DND-41 (cell line): ENCODE data around the gene SDHAF3.

Experiments
- ATAC-seq: fragments of 200-7000 bp; cut with Tn5 transposase; 3 replicates; pipeline ENCODE4 v1.9.1; 2021; ENCODE audit warnings: low read depth; ENCODE audit not compliant: insufficient read depth
- DNase-seq: peaks from one replicate; pipeline ENCODE4 v3.0.0-alpha.2; 2020
- H2AFZ ChIP-seq: 2 replicates; pipeline ENCODE4 v1.6.0; 2012; ENCODE audit warnings: low read depth, low read length
- H3K27ac ChIP-seq: 2 replicates; pipeline ENCODE4 v1.5.1; 2012; ENCODE audit warnings: low read length, inconsistent platforms
- H3K27me3 ChIP-seq: fragments of 200-600 bp; sonication (generic); 2 replicates; pipeline ENCODE4 v1.6.0; 2012; ENCODE audit warnings: low read length, mild to moderate bottlenecking, inconsistent platforms; ENCODE audit not compliant: insufficient read depth, poor library complexity
- H3K36me3 ChIP-seq: 2 replicates; pipeline ENCODE4 v1.5.1; 2012; ENCODE audit warnings: low read length, inconsistent platforms; ENCODE audit not compliant: insufficient read depth
- H3K4me1 ChIP-seq: 2 replicates; pipeline ENCODE4 v1.5.1; 2012; ENCODE audit warnings: mild to moderate bottlenecking, low read length; ENCODE audit not compliant: insufficient read depth
- H3K4me2 ChIP-seq: 2 replicates; pipeline ENCODE4 v1.6.0; 2012; ENCODE audit warnings: mild to moderate bottlenecking, moderate library complexity, low read length, inconsistent platforms; ENCODE audit not compliant: insufficient read depth
- H3K4me3 ChIP-seq, 2 experiments: fragments of 200-600 bp in 1 of 2; shearing (Covaris generic) in 1 of 2; 2 replicates each; pipeline ENCODE4 v1.5.1; 2012 to 2016; ENCODE audit warnings: inconsistent platforms in 2 of 2, low read length in 2 of 2, mild to moderate bottlenecking in 2 of 2, low read depth in 1 of 2, moderate library complexity in 1 of 2
- H3K79me2 ChIP-seq: 2 replicates; pipeline ENCODE4 v1.6.0; 2012; ENCODE audit warnings: low read length, inconsistent platforms; ENCODE audit not compliant: insufficient read depth
- H3K9ac ChIP-seq: 2 replicates; pipeline ENCODE4 v1.6.0; 2012; ENCODE audit warnings: low read depth, mild to moderate bottlenecking, inconsistent platforms, low read length, moderate library complexity
- H3K9me3 ChIP-seq: 2 replicates; pipeline ENCODE4 v1.5.1; 2012; ENCODE audit warnings: low read length, moderate library complexity, mild to moderate bottlenecking, inconsistent platforms; ENCODE audit not compliant: insufficient read depth, severe bottlenecking
- H4K20me1 ChIP-seq: 2 replicates; pipeline ENCODE4 v1.6.0; 2012; ENCODE audit warnings: low read length; ENCODE audit not compliant: insufficient read depth
- EZH2 ChIP-seq: IDR thresholded peaks from 3 replicates; pipeline ENCODE4 v1.6.1; 2012; ENCODE audit warnings: borderline replicate concordance, low read depth, mild to moderate bottlenecking, moderate library complexity, low read length, inconsistent platforms; ENCODE audit not compliant: severe bottlenecking
- TF ChIP-seq, protein P1 (sequence below): IDR thresholded peaks from 2 replicates; pipeline ENCODE4 v1.5.1; 2012; ENCODE audit warnings: borderline replicate concordance, low read length, moderate library complexity, mild to moderate bottlenecking; ENCODE audit not compliant: poor library complexity, severe bottlenecking; ENCODE audit errors: extremely low read depth

The SDHAF3 gene

DNA sequence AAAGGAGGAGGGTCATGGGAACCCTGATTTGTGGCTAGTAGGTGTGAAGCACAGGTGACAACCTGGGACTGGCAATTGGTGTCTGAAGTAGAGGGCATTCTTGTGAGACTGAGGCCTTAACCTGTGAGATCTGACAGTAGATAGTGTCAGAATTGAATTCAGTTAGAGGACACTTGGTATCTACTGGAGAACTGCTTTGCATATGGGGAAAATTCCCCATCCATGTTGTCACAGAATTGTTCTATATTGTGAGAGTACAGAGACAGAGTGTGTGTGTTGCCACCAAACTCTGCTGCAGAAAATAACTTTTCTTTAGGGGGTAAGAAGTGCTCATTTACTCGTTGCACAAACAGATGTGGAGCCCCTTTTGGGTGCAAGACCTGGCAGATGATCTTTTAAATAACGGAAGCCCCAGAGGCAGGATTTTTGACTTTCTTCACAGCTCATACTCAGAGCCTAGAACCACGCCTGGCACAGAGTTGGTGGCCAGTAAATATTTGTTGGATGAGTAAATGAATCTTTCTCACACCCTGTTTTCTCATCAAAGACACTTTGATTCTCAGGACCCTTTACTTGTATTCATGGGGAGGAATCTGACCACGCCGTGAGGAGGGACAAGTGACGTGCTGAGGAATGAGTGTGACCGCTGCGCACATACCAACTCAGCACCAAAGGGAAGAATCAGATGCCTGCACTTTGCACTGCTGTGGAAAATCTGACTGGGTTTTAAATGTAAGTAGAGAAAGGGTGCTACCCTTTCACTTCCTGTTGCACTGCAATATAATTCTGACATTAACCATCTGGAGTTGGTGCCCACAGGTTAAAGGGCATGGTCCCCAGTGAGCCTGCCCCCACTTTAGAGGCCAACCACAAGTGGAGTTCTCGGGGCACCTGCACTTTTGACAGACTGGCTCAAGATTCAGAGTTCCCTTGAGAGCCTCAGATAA is 39.2 kb upstream of the SDHAF3 start:
- Histone ChIP-seq H3K4me3 (no peak overlapping the region), H3K9ac (no peak overlapping the region), H3K4me2 (no peak overlapping the region), H3K27ac (no peak overlapping the region), H2AFZ (peak overlapping the region; percentile 27; the same call in 1 of the 2 replicates), H3K9me3 (no peaks in the 10 kb centered on the region), H3K27me3 (no peaks in the 10 kb centered on the region), H3K4me1 (no peaks in the 10 kb centered on the region), H4K20me1 (no peaks in the 10 kb centered on the region), H3K79me2 (no peaks in the 10 kb centered on the region), H3K36me3 (no peaks in the 10 kb centered on the region)
- TF ChIP-seq, protein P1, sequence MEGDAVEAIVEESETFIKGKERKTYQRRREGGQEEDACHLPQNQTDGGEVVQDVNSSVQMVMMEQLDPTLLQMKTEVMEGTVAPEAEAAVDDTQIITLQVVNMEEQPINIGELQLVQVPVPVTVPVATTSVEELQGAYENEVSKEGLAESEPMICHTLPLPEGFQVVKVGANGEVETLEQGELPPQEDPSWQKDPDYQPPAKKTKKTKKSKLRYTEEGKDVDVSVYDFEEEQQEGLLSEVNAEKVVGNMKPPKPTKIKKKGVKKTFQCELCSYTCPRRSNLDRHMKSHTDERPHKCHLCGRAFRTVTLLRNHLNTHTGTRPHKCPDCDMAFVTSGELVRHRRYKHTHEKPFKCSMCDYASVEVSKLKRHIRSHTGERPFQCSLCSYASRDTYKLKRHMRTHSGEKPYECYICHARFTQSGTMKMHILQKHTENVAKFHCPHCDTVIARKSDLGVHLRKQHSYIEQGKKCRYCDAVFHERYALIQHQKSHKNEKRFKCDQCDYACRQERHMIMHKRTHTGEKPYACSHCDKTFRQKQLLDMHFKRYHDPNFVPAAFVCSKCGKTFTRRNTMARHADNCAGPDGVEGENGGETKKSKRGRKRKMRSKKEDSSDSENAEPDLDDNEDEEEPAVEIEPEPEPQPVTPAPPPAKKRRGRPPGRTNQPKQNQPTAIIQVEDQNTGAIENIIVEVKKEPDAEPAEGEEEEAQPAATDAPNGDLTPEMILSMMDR, result no peak
- TF ChIP-seq EZH2, result no peak
- ATAC-seq (no peak), DNase-seq (no peak)

DNA sequence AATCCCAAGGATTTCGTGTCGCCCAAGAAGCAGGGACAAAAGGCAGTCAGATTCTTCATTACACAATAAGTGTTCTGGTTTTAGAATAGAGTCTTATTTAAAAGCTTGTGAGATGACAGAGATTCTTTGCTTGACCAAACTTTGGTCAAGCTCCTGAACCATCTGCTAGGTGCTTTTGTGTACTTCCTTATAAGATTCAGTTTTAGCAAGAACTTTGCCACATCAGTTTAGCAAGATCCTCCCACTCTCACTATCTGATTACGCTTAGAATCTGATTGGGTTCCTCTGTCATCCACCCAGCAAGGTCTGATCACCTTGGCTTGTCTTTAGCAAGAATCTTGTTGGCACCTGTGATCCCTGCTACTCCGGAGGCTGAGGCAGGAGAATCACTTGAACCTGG is 38.2 kb upstream of the SDHAF3 start:
- no peak overlapping the region for H3K4me2 ChIP-seq
- H3K27me3 ChIP-seq, result no peaks in the 10 kb centered on the region
- no peaks in the 10 kb centered on the region for H3K36me3 ChIP-seq
- no peak for TF ChIP-seq EZH2
- TF ChIP-seq, protein P1, result no peak
- DNase-seq (no peak), ATAC-seq (no peak)
- no peak overlapping the region for H2AFZ ChIP-seq
- no peak overlapping the region for H3K27ac ChIP-seq
- no peak overlapping the region for H3K4me3 ChIP-seq
- H3K9ac ChIP-seq, result no peak overlapping the region
- no peaks in the 10 kb centered on the region for H3K9me3 ChIP-seq
- H3K79me2 ChIP-seq, result no peaks in the 10 kb centered on the region
- H3K4me1 ChIP-seq, result no peaks in the 10 kb centered on the region
- H4K20me1 ChIP-seq, result no peaks in the 10 kb centered on the region

DNA sequence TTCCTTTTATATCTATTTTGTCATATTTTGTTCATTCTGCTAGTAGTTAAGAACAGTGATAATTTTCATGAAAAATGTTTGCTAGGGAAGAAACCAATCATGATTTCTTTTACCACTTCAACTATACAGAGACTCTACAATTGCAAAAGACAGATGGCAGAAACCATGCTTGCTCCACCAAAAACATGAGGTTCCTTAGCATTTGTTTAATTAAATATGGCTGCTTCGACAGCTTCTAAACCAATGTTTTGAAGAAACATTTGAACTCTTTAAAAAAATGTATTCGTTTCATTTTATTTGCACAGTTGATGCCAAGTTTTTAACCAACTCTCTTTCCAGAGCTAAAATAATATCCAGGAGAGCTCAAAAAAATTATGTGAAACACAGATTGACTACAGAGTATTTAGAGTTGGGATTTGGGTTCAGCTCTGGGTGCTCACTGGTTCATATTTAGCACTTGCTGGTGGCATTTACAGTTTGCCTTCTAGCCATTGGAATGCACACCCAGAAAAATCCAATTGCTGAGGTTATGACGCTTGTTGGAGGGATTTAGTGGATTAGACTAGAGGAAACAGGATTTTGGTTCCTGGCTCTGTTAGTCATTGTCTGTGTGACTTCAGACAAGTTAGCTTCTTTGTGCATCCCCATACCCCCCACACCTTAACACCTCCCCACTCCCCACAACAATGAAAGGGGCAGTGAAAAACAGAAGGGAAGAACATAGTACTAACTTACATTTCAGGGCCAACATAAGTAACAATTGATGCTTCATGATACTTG is 35.8 kb upstream of the SDHAF3 start:
- no peak overlapping the region for H3K4me2 ChIP-seq
- no peaks in the 10 kb centered on the region for H3K27me3 ChIP-seq
- no peaks in the 10 kb centered on the region for H3K4me1 ChIP-seq
- TF ChIP-seq, protein P1, result no peak
- no peak for TF ChIP-seq EZH2
- H3K4me3 ChIP-seq, result no peak overlapping the region
- no peaks in the 10 kb centered on the region for H3K9me3 ChIP-seq
- no peaks in the 10 kb centered on the region for H4K20me1 ChIP-seq
- no peak for ATAC-seq
- no peaks in the 10 kb centered on the region for H3K79me2 ChIP-seq
- H3K9ac ChIP-seq, result no peak overlapping the region
- H3K36me3 ChIP-seq, result no peaks in the 10 kb centered on the region
- no peak for DNase-seq
- H3K27ac ChIP-seq, result no peak overlapping the region
- no peak overlapping the region for H2AFZ ChIP-seq
